CD1c-positive myeloid dendritic cell (primary cell): ENCODE data around the gene ASPM.
"Not testable (repeated sequence)": the region's sequence is repeated elsewhere in the genome, so short reads cannot be mapped to it uniquely, and the experiment has no call there.

ENCODE experiments used
- DNase-seq: peaks from one replicate; pipeline ENCODE4 v3.0.0-alpha.2; 2016; ENCODE audit errors: extremely low spot score

The ASPM gene

DNA sequence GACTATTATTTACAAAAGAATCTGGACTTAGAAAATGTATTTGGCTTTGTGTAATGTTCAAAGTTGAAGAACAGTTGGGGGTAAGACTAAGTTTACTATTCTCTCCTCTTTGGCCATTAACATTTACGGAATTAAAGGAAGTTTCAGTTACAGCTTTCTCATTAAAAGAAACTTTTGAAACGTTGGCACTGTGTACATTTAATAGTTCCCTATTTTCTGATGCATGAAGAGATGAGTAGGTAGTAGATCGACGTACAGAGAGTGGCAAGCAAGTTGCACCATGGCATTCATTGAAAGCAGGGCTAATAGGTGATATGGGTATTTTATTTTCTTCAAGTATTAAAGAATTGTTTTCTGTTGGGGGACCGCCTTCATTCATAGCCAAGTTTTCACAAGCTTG, 3.2 kb downstream of the ASPM start:
- peak; percentile 57 for DNase-seq

DNA sequence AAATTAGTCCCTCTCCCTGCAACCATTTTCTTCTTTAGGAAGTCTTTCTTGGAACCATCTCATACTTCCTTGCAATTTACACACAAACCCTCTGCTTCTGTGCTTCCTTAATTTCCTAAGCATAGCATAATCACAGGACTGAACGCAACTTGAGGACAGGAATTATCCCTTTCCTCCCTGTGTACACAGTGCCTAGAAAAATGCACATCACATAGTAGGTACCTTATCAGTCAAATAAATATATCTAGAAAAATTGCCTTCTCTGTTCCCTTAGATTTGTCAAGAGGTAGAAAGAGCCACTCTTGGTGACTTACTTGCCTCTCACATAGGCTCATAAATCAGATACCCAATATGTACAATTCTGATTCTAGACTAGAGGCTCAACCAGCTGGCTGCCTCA, 4.9 kb downstream of the ASPM start:
- DNase-seq = no peak

GRCh38 chr1:197140121-197140520, 6.3 kb downstream of the ASPM start:
- DNase-seq = no peak

DNA sequence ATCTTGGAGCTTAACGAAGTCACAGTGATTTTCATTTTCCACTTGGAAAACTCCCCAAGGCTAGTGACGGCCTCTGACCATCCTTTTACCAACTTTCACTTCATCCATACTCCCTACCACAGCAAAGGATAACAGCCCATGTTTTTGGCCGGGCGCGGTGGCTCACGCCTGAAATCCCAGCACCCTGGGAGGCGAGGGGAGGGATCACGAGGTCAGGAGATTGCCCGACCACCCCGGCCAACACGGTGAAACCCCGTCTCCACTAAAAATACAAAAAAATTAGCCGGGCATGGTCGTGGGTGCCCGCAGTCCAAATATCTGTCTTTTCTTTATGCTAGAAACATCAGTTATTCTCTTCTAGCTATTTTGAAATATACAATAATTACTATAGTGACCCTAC, 7.3 kb downstream of the ASPM start:
- DNase-seq = no peak

DNA sequence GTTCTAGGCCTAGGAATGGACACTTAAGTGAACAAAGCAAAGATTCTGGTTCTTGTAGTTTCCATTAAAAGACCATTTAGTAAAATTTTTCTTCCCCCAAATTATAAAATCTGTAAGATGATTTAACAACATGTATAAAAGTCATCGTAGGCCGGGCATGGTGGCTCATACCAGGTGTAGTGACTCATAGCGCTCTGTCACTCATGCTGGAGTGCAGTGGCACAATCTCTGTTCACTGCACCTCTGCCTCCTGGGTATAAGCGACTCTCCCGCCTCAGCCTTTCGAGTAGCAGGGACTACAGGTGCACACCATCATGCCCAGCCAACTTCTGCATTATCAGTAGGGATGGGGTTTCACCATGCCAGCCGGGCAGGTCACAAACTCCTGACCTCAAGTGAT, 9.1 kb downstream of the ASPM start:
- DNase-seq = no peak

GRCh38 chr1:197130677-197131304, 15.7 kb downstream of the ASPM start:
- DNase-seq = no peak

DNA sequence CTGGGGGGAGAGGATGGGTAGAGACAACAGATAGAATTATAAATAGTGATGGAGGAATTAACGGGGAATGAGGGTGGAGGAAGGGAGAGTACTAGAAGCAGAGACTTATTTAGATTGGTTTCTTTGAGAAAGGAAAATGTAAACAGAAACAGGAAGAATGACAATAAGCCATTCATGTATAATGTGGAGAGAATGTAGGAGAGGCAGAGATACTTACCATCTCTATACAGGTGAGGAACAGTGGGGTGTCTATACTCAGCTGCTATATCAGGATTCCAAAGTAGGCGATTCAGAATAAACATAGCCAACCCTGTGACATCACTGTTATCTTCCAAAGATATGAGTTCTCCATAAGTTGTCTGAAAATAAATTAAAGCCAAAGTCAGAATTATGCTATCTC, 16.8 kb downstream of the ASPM start:
- no peak for DNase-seq

DNA sequence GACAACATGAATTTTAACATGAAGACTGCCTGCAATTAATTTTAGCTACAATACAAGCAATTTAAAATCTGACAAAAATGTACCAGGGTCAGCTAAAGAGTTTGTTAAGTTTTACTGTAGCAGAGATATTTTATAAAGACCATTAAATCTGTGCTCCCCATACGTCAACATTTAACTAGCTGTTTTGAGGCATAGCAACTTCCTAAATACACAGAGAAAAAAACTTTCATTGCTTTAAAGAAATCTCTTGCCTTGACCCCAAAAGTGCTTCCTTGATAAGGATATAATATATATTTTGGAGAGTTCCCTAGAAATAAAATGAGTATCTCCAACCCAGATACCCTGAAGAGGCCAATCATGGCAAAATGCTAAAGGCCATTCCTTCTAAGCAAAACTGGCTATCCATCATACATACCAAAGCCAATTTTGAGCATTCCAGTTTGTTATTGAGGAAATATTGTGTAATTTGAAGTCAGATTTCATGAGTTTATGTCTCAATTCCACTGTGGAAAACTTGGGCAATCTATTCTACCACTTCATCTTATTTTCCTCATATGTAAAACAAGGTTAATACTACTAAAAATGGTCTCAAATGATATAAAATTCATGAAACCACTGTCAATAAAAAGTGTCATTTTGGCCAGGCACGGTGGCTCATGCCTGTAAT, 19.1 kb downstream of the ASPM start:
- DNase-seq = no peak

DNA sequence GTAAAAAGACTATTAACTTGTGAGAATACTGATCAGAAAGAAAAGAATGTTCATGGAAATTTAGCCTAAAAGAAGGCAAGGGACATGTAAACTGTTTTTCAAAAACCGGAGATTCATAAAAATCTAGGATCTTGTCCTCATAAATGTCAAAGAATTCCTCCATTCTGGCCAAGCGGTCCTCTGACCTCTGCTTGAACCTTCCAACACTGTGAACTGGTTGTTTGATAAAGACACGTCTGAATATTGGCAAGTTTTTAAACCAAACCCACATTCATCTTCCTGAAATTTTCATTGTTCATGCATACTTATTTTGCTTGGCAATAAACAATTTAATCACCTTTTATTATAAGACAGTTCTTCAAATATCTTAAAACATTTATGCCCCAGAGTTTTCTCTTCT, 19.8 kb downstream of the ASPM start:
- DNase-seq = no peak

GRCh38 chr1:197124376-197124775, 22.1 kb downstream of the ASPM start:
- DNase-seq = no peak

DNA sequence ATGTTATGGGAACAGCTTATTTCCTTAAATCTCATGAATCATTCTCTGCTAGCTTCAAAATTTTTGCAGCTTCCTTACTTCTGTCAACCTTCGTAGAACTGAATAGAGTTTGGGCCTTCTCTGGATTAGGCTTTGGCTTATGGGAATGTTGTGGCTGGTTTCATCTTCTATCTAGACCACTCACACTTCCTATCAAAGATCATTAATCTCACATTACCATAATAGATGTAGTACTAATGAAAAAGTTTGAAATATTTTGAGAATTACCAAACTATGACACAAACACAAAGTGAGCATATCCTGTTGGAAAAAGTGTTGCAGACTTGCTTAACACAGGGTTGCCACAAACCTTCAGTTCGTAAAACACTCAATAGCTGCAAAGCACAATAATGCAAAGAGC, 30.3 kb downstream of the ASPM start:
- DNase-seq = no peak

- no peak for DNase-seq
These were observed 39.6 kb downstream of the ASPM start for GRCh38 chr1:197106869-197107268.

DNA sequence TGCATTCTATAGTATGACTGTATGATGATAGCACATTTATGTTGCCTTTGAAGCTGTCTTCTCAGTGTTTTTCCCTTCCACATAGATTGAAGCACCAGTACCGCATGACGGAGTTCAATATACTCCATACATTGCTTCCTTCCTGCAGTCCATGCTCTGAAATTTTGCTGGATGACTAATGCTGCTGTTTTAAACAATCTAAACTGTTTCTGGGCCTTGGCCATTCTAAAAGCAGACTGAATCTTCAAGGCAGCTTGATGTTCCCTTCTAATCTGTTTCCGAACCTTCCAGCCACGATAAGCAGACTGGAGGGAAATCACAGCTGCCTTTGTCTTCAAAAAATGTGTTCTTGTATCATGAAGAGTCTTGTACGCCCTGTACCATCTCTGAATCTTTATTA, 43.2 kb downstream of the ASPM start:
- DNase-seq = no peak

DNA sequence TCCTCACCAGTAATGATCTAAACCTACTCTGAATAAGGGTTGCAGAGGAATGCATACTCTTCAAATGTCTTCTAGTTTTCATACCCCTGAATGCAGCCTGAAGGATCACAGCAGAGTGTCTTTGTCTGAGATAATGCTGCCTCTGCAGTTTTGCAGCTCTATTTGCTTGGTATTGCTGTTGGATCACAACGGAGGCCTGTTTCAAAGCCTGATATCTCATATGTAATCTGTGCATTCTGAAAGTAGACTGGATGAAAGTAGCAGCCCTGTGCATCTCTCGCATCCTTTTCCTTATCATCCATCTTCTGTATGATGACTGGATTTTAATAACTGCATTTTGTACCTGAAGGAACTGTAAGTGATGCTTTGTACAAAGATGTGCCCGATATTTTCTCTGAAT, 44.5 kb downstream of the ASPM start:
- no peak for DNase-seq

DNA sequence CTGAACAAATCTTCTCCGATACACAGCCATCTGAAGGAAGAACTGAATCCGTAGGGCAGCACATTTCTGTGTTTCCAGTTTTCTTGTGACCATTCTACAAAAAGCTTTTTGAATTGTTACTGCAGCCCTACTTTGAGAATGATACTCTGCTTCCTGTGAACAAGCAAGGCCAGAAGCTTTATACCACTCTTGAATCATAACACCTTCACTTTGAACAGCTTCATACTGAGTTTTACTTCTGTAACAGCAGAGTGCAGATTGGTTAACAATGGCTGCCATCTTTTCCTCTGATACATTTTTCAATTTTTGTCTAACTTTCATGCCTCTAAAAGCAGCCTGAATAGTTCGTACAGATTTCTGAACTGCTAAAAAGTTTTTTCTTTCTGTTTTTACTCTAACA, 45.8 kb downstream of the ASPM start:
- no peak for DNase-seq

- DNase-seq = no peak
These were observed 47.0 kb downstream of the ASPM start for GRCh38 chr1:197099444-197099843.

DNA sequence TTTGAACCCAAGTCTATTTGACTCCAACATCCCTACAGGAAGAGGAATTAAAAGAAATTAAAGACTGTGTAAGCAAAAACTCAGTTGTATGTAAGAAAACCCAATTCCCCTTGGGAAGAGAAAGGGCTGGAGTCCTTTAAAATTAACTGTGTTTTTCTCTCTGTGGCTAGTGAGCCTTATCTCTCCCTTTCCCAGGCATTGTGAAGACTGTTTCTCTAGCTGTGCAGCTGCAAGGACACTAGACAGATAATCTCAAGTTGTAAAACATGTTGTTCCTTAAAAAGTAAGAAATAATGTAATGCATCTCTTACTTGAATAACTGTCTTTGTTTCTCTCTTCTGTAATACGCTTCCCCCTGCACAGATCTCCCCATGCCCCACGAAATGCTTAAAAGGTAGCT, 49.5 kb downstream of the ASPM start:
- not testable (repeated sequence) for DNase-seq

- DNase-seq = no peak
These were observed 50.3 kb downstream of the ASPM start for GRCh38 chr1:197096137-197096536.

GRCh38 chr1:197093226-197093885, 53.1 kb downstream of the ASPM start:
- DNase-seq = no peak

DNA sequence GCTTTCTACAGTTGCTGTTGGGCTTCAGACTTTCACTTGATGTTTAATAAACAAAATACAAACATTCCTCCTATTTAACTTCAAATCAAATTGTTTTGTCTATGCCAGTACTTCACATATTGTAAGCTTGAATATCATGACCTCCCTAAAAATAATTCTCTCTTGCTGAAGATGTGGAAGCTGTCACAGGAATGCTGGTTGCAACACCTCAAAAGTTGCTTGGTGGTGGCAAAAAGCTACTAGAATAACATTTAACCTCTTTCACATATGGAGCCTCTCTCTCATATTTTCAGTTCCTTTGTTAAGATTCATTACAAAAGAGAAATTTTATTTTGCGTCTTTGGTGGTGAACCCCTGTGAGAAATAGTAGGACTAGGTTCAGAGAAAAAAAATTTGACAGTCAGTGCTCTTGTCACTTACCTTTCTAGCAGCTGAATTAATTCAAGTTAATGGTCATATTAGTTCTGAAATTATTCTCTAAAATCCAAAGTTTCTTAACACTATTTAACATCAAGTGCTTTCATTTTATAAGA, 53.9 kb downstream of the ASPM start:
- no peak for DNase-seq

- DNase-seq = no peak
These were observed 63.0 kb downstream of the ASPM start for GRCh38 chr1:197083474-197083873.

- DNase-seq = no peak
These were observed 65.2 kb downstream of the ASPM start for GRCh38 chr1:197081117-197081753.

DNA sequence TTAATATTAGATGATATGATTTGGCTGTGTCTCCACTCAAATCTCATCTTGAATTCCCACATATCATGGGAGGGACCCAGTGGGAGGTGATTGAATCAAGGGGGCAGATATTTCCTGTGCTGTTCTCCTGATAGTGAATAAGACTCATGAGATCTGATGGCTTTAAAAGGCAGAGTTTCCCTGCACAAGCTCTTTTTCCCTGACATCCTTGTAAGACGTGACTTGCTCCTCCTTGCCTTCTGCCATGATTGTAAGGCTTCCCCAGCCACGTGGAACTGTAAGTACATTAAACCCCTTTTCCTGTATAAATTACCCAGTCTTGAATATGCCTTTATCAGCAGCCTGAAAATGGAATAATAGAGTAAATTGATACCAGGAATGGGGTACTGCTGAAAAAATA, 66.1 kb downstream of the ASPM start:
- no peak for DNase-seq
